ENCODE results near the gene RPL7A. TPM values are rescaled to one million over a fixed set of nuclear protein-coding genes. Genes with fewer than 3 reads are reported as not detected.

RPL7A gene
- total RNA-seq, 2 experiments from 2014 or later = 2,867 to 2,961 TPM

DNA sequence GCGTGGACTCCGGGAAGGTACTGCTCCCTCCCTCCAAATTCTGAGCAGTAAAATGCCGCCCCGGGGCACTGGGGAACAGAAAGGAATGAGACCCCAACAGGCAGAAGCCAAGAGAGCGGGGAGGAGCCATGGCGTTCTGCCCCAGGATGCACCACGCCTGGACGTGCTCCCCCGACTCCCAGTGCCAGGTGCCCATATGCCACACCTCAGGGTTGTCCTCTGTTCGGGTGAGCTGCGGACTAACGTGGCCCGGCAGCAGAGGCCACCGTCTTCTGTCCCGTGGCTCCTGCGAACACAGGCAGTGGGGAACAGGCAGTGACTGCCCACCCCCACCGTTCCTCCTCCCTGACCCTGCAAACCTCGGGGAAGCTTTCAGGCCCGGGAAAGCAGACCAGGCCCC lies 16.8 kb upstream of the RPL7A start:
- Histone ChIP-seq H2AFZ (ENCODE audit: low read length) (no peak overlapping the region), H3K9me2 (ENCODE audit: insufficient read depth, low read length) (no peaks in the 10 kb centered on the region), H3K4me1 (ENCODE audit: insufficient read depth, low read length, poor library complexity, severe bottlenecking) (peaks cover 15% of the 10 kb centered on the region), H3K4me3 (ENCODE audit: low read depth, low read length, poor library complexity, severe bottlenecking) (no peak overlapping the region), H3K4me2 (ENCODE audit: low read length) (no peak overlapping the region), H4K20me1 (ENCODE audit: insufficient read depth, low read length) (peaks cover 11% of the 10 kb centered on the region; the same call in 1 of the 2 replicates), H3K36me3 (ENCODE audit: insufficient read depth, low read length) (peaks cover 63% of the 10 kb centered on the region), H3K79me2 (ENCODE audit: insufficient read depth, low read depth, low read length) (peaks cover 17% of the 10 kb centered on the region), H3K27ac (ENCODE audit: low read depth, low read length, poor library complexity, severe bottlenecking) (no peak overlapping the region), H3K9me3 (ENCODE audit: low read length) (no peaks in the 10 kb centered on the region)
- intact Hi-C loops (cut with micrococcal nuclease; ENCODE audit: unreplicated experiment) = no loop called here
- ChIA-PET CTCF (ENCODE audit: unreplicated experiment) (no interaction called here), POLR2A (no interaction called here)
- BruUV-seq (replicated peaks) = no TSS peak
- TF ChIP-seq, protein P1, sequence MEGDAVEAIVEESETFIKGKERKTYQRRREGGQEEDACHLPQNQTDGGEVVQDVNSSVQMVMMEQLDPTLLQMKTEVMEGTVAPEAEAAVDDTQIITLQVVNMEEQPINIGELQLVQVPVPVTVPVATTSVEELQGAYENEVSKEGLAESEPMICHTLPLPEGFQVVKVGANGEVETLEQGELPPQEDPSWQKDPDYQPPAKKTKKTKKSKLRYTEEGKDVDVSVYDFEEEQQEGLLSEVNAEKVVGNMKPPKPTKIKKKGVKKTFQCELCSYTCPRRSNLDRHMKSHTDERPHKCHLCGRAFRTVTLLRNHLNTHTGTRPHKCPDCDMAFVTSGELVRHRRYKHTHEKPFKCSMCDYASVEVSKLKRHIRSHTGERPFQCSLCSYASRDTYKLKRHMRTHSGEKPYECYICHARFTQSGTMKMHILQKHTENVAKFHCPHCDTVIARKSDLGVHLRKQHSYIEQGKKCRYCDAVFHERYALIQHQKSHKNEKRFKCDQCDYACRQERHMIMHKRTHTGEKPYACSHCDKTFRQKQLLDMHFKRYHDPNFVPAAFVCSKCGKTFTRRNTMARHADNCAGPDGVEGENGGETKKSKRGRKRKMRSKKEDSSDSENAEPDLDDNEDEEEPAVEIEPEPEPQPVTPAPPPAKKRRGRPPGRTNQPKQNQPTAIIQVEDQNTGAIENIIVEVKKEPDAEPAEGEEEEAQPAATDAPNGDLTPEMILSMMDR (conservative IDR thresholded peaks at IDR 0.05; ENCODE audit: low read length) = no peak
- TF ChIP-seq EZH2phosphoT487 (IDR thresholded peaks at IDR 0.05; ENCODE audit: borderline replicate concordance, low read depth, low read length) = no peak
- DNase-seq (ENCODE audit: low spot score) = no peak

DNA sequence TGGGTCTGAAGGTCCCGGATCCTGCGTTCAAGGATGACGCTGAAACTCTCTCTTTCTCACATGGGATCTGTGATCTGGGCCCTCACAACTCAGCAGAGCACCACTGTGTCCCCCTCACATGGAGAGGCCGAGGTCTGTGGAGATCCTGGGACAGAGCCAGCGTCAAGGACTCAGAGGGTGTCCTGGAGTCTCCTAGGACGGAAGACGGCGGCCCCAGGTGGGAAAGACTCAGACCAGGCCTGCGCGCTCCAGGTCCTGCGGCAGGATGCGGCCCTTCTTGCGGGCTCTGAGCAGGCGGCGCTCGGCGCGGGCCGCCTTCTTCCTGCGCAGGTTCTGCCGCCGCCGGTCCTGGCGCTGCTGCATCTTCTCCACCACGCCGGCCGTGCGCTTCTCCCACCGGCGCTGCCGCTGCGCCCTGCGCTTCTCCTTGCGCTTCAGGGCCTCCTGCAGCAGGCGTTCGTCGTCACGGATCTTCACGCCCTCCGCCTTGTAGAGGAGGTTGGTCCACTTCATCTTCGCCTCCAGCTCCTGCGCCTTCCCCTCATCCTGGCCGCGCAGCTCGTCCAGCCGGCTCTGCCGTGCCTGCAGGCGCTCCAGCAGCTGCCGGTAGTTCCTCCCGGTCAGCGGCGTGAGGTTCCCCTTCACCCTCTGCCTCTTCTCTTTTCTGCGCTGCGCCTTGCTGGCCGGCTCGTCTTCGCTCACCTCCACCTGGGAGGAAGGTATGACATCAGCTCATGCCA lies 16.2 kb upstream of the RPL7A start:
- no peaks in the 10 kb centered on the region for H3K9me3 ChIP-seq (ENCODE audit: low read length)
- no peak overlapping the region for H3K27ac ChIP-seq (ENCODE audit: low read depth, low read length, poor library complexity, severe bottlenecking)
- ChIA-PET CTCF (ENCODE audit: unreplicated experiment) (no interaction called here), POLR2A (no interaction called here)
- intact Hi-C loops (cut with micrococcal nuclease; ENCODE audit: unreplicated experiment) = no loop called here
- H3K36me3 ChIP-seq (ENCODE audit: insufficient read depth, low read length) = peaks cover 67% of the 10 kb centered on the region
- no peak for DNase-seq (ENCODE audit: low spot score)
- H3K9me2 ChIP-seq (ENCODE audit: insufficient read depth, low read length) = no peaks in the 10 kb centered on the region
- H3K4me2 ChIP-seq (ENCODE audit: low read length) = no peak overlapping the region
- no TSS peak for BruUV-seq (replicated peaks)
- peaks cover 21% of the 10 kb centered on the region for H3K4me1 ChIP-seq (ENCODE audit: insufficient read depth, low read length, poor library complexity, severe bottlenecking)
- no peak overlapping the region for H2AFZ ChIP-seq (ENCODE audit: low read length)
- peaks cover 11% of the 10 kb centered on the region; the same call in 1 of the 2 replicates for H4K20me1 ChIP-seq (ENCODE audit: insufficient read depth, low read length)
- TF ChIP-seq, protein P1 (conservative IDR thresholded peaks at IDR 0.05; ENCODE audit: low read length) = no peak
- TF ChIP-seq EZH2phosphoT487 (IDR thresholded peaks at IDR 0.05; ENCODE audit: borderline replicate concordance, low read depth, low read length) = no peak
- H3K4me3 ChIP-seq (ENCODE audit: low read depth, low read length, poor library complexity, severe bottlenecking) = no peak overlapping the region
- H3K79me2 ChIP-seq (ENCODE audit: insufficient read depth, low read depth, low read length) = peaks cover 17% of the 10 kb centered on the region

DNA sequence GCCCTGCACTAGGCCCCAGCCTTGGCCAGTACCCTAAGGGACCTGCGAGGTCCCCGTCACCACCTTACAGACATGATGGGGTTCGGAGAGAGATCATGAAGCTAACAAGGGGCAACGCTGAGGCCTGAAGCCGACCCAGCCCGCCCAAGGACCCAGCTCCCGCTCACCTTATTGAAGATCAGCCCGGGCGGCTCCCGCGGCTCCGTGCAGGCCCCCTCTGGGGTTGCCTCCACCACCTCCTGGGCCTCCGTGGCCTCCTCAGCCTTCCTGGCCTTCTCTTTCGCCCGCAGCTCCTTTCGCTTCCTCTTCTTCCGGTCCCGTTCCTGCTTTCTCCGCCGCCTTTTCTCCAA lies 15.7 kb upstream of the RPL7A start:
- H3K36me3 ChIP-seq (ENCODE audit: insufficient read depth, low read length) = peaks cover 71% of the 10 kb centered on the region
- H2AFZ ChIP-seq (ENCODE audit: low read length) = no peak overlapping the region
- no peak for DNase-seq (ENCODE audit: low spot score)
- no peak overlapping the region for H3K4me2 ChIP-seq (ENCODE audit: low read length)
- CTCF ChIA-PET (ENCODE audit: unreplicated experiment) = no interaction called here
- H3K4me1 ChIP-seq (ENCODE audit: insufficient read depth, low read length, poor library complexity, severe bottlenecking) = peaks cover 24% of the 10 kb centered on the region
- H3K9me2 ChIP-seq (ENCODE audit: insufficient read depth, low read length) = no peaks in the 10 kb centered on the region
- no peak for TF ChIP-seq EZH2phosphoT487 (IDR thresholded peaks at IDR 0.05; ENCODE audit: borderline replicate concordance, low read depth, low read length)
- TF ChIP-seq, protein P1 (conservative IDR thresholded peaks at IDR 0.05; ENCODE audit: low read length) = no peak
- no peaks in the 10 kb centered on the region for H3K9me3 ChIP-seq (ENCODE audit: low read length)
- peaks cover 11% of the 10 kb centered on the region; the same call in 1 of the 2 replicates for H4K20me1 ChIP-seq (ENCODE audit: insufficient read depth, low read length)
- no peak overlapping the region for H3K4me3 ChIP-seq (ENCODE audit: low read depth, low read length, poor library complexity, severe bottlenecking)
- POLR2A ChIA-PET = no interaction called here
- peaks cover 17% of the 10 kb centered on the region for H3K79me2 ChIP-seq (ENCODE audit: insufficient read depth, low read depth, low read length)
- H3K27ac ChIP-seq (ENCODE audit: low read depth, low read length, poor library complexity, severe bottlenecking) = no peak overlapping the region
- intact Hi-C loops (cut with micrococcal nuclease; ENCODE audit: unreplicated experiment) = no loop called here
- no TSS peak for BruUV-seq (replicated peaks)

Measured in OCI-LY7 (cell line).